Activated T-helper 2 cell treated with anti-CD3 and anti-CD28 coated beads, Interferon-gamma antibody, Interleukin-2, Interleukin-4, amounts not matched to agents 10 μg/mL and 5 μg/mL and 100 μg/mL, durations not matched to agents 14 hours and 24 hours and 36 hours (primary cell): ENCODE results near the gene CLDN14. TPM values are rescaled to one million over a fixed set of nuclear protein-coding genes. Genes with fewer than 3 reads are reported as not detected.

Experiments used
- DNase-seq: peaks from one replicate; pipeline ENCODE4 v3.0.0; 2021; ENCODE audit warnings: low spot score
- H3K27ac Mint-ChIP-seq: one replicate; pipeline ENCODE4 v1.8.0; 2021; ENCODE audit warnings: mixed read lengths
- H3K27me3 Mint-ChIP-seq: one replicate; pipeline ENCODE4 v1.8.0; 2021; ENCODE audit warnings: low read depth, mixed read lengths
- H3K36me3 Mint-ChIP-seq: one replicate; pipeline ENCODE4 v1.8.0; 2021; ENCODE audit warnings: low read depth, mixed read lengths
- H3K4me1 Mint-ChIP-seq: one replicate; pipeline ENCODE4 v1.8.0; 2021; ENCODE audit warnings: low read depth, mixed read lengths
- H3K4me3 Mint-ChIP-seq: one replicate; pipeline ENCODE4 v1.8.0; 2021; ENCODE audit warnings: low read depth, mild to moderate bottlenecking, moderate library complexity, mixed read lengths
- H3K9me3 Mint-ChIP-seq: one replicate; pipeline ENCODE4 v1.8.0; 2021; ENCODE audit warnings: mixed read lengths
- intact Hi-C: fragments of 100-400 bp; cut with micrococcal nuclease; formaldehyde crosslinking; loops from one replicate; pipeline ENCODE4 v1.15.1; 2023
- total RNA-seq: library from RNA; stranded (reverse); gene quantifications from 2 replicates; pipeline ENCODE4 v1.2.3, GENCODE V29; 2022

Gene CLDN14
- total RNA-seq, 1 donor from 2014 or later, result not detected

DNA sequence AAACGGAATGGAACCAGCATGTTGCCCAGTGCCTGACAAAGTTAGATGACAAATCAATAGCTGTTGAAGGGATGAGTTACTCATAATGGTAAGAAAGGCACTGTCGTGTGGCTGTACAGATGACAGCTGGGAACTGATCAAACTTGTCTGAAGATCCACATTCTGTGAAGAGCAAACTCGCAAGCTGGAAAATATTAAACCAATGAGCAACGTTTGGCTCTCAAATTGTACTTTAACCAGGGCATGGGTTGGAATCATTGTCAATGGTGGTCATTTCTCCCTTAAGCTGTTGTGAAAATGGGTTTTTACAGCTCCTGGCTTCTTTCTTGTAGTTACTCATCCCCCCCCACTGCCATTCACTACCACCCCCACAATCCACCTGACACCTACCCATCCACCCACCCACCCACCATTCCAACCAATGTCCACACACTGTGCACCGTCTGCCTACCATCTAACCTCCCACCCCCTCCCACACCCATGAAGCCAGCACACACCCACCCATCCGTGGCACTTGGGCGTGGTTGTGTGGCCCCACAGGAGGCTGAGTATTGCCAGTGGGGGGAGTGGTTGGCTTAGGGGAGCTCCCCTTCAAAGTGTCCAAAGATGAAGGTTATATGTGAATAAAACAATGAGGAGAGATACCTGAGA is 46.7 kb downstream of the CLDN14 start:
- Mint-ChIP-seq H3K9me3 (no peaks in the 10 kb centered on the region), H3K27ac (no peak overlapping the region), H3K27me3 (peaks cover 1% of the 10 kb centered on the region), H3K36me3 (no peaks in the 10 kb centered on the region), H3K4me1 (peaks cover 33% of the 10 kb centered on the region), H3K4me3 (no peak overlapping the region)
- intact Hi-C loops, result no loop called here
- DNase-seq, result no peak

DNA sequence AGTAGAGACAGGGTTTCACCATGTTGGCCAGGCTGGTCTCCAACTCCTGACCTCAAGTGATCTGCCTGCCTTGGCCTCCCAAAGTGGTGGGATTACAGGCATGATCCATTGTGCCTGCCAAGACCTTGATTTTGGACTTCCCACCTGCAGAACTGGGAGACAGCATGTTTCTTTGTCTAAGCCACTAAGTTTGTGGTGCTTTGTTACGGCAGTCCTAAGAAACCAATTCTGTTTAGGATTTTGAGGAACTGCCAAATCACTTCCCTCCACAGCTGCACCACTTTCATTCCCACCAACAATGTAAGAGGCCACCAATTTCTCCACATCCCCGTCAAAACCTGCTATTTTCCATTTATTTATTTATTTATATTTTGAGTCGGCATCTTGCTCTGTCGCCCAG is 48.7 kb downstream of the CLDN14 start:
- intact Hi-C loops, result loop anchor here (2.0 kb wide), 2 partner anchors 40 to 48 kb away; no protein-coding TSS in a partner anchor
- Mint-ChIP-seq H3K27ac (no peak overlapping the region), H3K36me3 (no peaks in the 10 kb centered on the region), H3K4me1 (peaks cover 29% of the 10 kb centered on the region), H3K27me3 (no peaks in the 10 kb centered on the region), H3K4me3 (no peak overlapping the region), H3K9me3 (no peaks in the 10 kb centered on the region)
- no peak for DNase-seq

- Mint-ChIP-seq H3K27me3 (no peaks in the 10 kb centered on the region), H3K36me3 (no peaks in the 10 kb centered on the region), H3K4me1 (peaks cover 29% of the 10 kb centered on the region), H3K9me3 (no peaks in the 10 kb centered on the region), H3K4me3 (no peak overlapping the region), H3K27ac (peak overlapping the region; percentile 90)
- DNase-seq, result no peak
- intact Hi-C loops, result loop anchor here (2.0 kb wide), 2 partner anchors 40 to 48 kb away; no protein-coding TSS in a partner anchor
Measured at GRCh38 chr21:36430841-36431240, 49.1 kb downstream of the CLDN14 start.

GRCh38 chr21:36429947-36430546 is 49.9 kb downstream of the CLDN14 start:
- Mint-ChIP-seq H3K27me3 (no peaks in the 10 kb centered on the region), H3K4me3 (peak overlapping the region; percentile 65), H3K4me1 (peaks cover 29% of the 10 kb centered on the region), H3K36me3 (no peaks in the 10 kb centered on the region), H3K27ac (peak overlapping the region; percentile 90), H3K9me3 (no peaks in the 10 kb centered on the region)
- intact Hi-C loops, result loop anchor here (2.0 kb wide), 2 partner anchors 41 to 49 kb away; no protein-coding TSS in a partner anchor
- peak; percentile 65 for DNase-seq

DNA sequence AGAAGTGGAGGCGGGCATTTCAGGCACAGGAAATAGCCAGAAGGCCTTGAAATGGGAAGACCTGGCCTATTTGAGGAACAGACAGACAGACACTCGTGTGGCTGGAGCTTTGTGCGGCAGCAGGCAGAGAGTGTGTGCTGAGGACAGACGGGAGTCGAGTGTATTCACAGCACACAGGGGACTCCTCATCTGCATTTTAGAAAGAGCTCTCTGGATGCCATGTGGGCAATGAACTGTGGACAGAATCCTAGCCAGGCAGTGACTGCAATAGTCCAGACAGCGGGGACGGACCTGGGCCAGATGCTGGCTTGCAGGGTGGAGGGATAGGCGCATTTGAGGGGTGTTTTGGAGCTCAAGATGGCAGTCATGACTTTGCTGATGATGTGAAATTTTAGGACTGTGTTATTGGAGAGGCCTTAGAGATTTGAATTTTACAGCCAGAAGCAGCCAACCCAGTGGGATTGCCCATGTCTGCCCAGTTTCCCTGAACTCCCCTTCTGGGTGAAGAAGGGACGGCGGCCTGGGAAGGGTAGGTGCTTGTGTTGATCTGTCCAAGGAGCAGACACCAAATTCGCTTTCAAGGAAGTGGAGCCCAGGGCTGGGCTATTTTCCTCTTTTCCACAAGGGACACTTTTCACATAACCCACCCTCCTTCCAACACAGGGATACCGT is 51.0 kb downstream of the CLDN14 start:
- H3K4me3 Mint-ChIP-seq, result no peak overlapping the region
- H3K27ac Mint-ChIP-seq, result peak overlapping the region; percentile 20
- intact Hi-C loops, result no loop called here
- H3K36me3 Mint-ChIP-seq, result peaks cover 7% of the 10 kb centered on the region
- DNase-seq, result no peak
- peaks cover 36% of the 10 kb centered on the region for H3K4me1 Mint-ChIP-seq
- no peaks in the 10 kb centered on the region for H3K27me3 Mint-ChIP-seq
- H3K9me3 Mint-ChIP-seq, result no peaks in the 10 kb centered on the region

DNA sequence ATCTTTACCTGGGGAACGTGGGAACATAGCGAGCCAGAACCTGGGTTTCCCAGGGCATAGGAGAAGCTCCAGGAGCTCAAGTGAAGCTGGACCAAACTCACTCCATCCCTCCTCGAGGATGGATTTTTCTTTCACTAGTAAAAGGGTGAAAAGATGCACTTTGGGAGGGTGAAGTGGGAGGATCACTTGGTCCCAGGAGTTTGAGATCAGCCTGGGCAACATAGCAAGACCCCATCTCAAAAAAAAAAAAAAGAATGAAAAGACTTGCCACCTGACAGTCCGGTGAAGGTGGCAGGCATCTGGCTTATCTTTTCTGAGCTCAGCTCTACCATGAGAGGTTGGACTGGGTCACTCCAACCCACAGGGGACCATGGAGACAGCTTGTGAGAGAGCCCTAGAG is 52.4 kb downstream of the CLDN14 start:
- H3K27ac Mint-ChIP-seq, result no peak overlapping the region
- H3K36me3 Mint-ChIP-seq, result peaks cover 16% of the 10 kb centered on the region
- DNase-seq, result no peak
- H3K27me3 Mint-ChIP-seq, result no peaks in the 10 kb centered on the region
- no peaks in the 10 kb centered on the region for H3K9me3 Mint-ChIP-seq
- intact Hi-C loops, result no loop called here
- peaks cover 42% of the 10 kb centered on the region for H3K4me1 Mint-ChIP-seq
- H3K4me3 Mint-ChIP-seq, result no peak overlapping the region

GRCh38 chr21:36425286-36425685 is 54.6 kb downstream of the CLDN14 start:
- Mint-ChIP-seq H3K4me3 (no peak overlapping the region), H3K27ac (no peak overlapping the region), H3K9me3 (no peaks in the 10 kb centered on the region), H3K4me1 (peaks cover 35% of the 10 kb centered on the region), H3K27me3 (no peaks in the 10 kb centered on the region), H3K36me3 (peaks cover 19% of the 10 kb centered on the region)
- DNase-seq, result no peak
- intact Hi-C loops, result no loop called here

GRCh38 chr21:36424592-36424991 is 55.3 kb downstream of the CLDN14 start:
- no peak overlapping the region for H3K27ac Mint-ChIP-seq
- intact Hi-C loops, result no loop called here
- no peak for DNase-seq
- no peak overlapping the region for H3K4me3 Mint-ChIP-seq
- peaks cover 28% of the 10 kb centered on the region for H3K4me1 Mint-ChIP-seq
- H3K27me3 Mint-ChIP-seq, result no peaks in the 10 kb centered on the region
- H3K36me3 Mint-ChIP-seq, result peaks cover 21% of the 10 kb centered on the region
- no peaks in the 10 kb centered on the region for H3K9me3 Mint-ChIP-seq

DNA sequence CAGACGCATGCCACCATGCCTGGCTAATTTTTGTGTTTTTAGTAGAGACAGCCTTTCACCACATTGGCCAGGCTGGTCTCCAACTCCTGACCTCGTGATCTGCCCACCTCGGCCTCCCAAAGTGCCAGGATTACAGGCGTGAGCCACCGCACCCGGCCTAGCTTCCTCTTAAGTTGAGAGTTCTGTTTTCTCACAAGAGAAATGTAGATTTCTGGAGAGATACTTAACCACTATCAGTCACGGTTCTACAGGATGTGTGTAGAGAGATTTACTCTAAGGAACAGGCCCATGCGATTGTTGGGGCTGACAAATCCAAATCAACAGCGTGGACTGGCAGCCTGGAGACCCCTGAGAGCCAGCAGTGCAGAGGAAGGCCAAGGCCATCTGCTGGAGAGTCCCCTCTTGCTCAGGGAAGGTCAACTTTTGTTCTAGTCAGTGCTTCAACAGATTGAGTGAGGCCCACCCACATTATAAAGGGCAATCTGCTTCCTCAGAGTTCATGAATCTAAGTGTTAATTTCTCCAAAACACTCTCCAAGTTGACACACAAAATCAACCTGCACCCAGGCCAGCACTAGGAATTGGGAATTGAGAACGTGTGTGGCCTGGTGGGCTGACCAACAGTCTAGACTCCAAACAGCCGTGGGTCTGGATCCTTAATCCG is 56.0 kb downstream of the CLDN14 start:
- Mint-ChIP-seq H3K9me3 (no peaks in the 10 kb centered on the region), H3K36me3 (peaks cover 21% of the 10 kb centered on the region), H3K4me3 (no peak overlapping the region), H3K27ac (peak overlapping the region; percentile 59), H3K4me1 (peaks cover 23% of the 10 kb centered on the region), H3K27me3 (no peaks in the 10 kb centered on the region)
- intact Hi-C loops, result no loop called here
- DNase-seq, result no peak

DNA sequence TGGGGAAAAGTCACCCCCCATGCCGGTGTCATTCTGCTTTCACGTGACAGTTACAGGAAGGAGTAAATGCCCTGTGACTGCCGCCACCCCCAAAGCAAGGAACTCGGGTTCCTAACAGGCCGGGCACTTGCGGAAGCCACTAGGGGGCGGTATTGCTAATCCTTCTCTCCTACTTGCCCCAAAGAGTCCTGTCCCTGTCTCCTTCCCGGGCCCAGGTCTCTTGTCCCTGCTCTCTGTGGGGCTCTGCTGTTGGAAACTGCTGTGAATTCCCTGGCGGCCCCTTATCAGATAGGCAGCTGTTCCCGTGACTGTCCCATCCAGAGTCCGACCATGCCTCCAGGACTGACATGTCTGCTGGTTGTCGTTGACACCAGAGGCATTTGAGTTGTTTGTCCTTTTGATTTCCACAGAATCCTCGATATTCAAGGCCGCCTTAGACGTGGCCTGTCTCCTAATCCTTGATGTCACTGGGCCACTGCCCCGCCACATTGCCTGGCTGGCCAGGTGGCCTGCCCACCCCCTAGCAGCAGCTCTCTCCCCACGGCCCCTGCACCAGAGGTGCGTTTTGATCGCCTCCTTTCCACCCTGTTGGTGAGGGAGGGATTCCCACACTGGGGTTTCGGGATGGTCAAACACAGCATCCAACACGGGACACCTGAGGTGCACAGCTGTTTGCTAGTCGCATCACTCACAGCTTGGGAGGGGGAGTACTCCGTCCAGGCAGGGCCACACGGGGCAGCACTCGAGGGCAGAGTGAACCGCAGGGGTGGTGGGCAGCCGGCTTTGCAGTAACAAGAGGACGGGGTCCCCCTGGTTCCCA is 57.4 kb downstream of the CLDN14 start:
- intact Hi-C loops, result no loop called here
- Mint-ChIP-seq H3K27ac (no peak overlapping the region), H3K36me3 (peaks cover 24% of the 10 kb centered on the region), H3K27me3 (no peaks in the 10 kb centered on the region), H3K4me3 (no peak overlapping the region), H3K9me3 (no peaks in the 10 kb centered on the region), H3K4me1 (peaks cover 18% of the 10 kb centered on the region)
- DNase-seq, result peak; percentile 17

DNA sequence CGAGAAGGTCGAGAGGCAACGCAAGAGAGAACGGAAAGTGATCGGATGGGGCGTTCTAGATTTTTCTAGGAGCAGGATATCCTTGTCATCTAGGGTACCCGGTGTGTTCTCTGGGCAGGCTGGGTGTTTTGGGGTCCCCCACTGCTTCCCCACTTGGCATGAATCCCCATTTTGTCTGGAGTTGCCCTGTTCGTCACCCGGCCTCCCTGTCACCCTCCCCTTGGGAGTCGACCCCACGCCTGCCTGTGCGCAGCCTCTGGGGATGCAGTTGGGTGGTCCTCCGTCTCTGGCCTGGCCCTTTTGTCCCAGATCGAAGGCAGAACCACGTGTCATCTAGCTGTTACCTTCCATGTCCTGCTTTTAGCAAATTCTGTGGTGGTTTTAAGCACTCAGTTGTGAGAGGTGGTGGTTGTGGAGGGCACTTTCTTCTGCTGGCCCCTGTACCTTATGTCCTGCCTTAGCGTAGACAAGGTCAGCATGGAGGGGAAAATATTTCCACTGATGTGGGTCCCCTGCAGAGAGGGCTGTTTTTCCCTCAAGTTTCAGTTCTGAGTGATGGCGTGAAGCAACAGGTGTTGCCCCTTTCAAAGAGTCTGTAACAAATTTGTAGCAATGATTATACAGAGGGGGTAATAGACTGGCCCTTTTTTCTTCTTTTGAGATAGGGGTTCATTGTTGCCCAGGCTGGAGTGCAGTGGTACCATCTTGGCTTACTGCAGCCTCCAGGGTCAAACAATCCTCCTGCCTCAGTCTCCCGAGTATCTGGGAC is 59.2 kb downstream of the CLDN14 start:
- no peaks in the 10 kb centered on the region for H3K27me3 Mint-ChIP-seq
- H3K27ac Mint-ChIP-seq, result no peak overlapping the region
- intact Hi-C loops, result loop anchor here (1.0 kb wide), 1 partner anchor 169 kb away; no protein-coding TSS in a partner anchor
- no peak for DNase-seq
- H3K9me3 Mint-ChIP-seq, result no peaks in the 10 kb centered on the region
- H3K4me1 Mint-ChIP-seq, result peaks cover 18% of the 10 kb centered on the region
- no peak overlapping the region for H3K4me3 Mint-ChIP-seq
- peaks cover 33% of the 10 kb centered on the region for H3K36me3 Mint-ChIP-seq
